Measurements from ENCODE around the gene TNFSF12.

DNA sequence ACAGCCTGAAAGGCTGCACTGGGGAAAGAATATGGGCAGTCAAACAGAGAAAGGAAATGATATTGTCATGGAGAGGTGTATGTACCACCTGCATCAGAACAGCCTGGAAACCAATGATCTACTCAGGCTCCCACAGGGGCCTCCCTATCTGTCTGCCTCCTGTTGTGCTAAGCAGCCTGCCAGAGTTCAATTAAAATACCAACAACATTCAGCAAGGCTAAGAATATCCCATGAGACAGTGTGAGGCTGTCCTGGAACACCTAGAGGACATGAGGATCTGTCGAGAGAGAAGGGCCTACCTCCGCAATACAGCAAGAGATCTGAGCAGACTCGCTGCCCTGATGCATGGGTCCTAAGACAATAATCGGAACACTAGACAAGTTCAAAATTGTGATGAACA lies 57.4 kb downstream of the TNFSF12 start:
- TF ChIP-seq, protein P1, sequence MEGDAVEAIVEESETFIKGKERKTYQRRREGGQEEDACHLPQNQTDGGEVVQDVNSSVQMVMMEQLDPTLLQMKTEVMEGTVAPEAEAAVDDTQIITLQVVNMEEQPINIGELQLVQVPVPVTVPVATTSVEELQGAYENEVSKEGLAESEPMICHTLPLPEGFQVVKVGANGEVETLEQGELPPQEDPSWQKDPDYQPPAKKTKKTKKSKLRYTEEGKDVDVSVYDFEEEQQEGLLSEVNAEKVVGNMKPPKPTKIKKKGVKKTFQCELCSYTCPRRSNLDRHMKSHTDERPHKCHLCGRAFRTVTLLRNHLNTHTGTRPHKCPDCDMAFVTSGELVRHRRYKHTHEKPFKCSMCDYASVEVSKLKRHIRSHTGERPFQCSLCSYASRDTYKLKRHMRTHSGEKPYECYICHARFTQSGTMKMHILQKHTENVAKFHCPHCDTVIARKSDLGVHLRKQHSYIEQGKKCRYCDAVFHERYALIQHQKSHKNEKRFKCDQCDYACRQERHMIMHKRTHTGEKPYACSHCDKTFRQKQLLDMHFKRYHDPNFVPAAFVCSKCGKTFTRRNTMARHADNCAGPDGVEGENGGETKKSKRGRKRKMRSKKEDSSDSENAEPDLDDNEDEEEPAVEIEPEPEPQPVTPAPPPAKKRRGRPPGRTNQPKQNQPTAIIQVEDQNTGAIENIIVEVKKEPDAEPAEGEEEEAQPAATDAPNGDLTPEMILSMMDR (IDR thresholded peaks at IDR 0.05): no peak
- no peak for TF ChIP-seq POLR2A (IDR thresholded peaks at IDR 0.05)

Data from lower leg skin (tissue), 3 donors.